Prostate gland (tissue), 2 donors: Measurements from ENCODE around the gene CEACAM4.

Experiments
- POLR2A ChIP-seq: fragments of 450-650 bp; IDR thresholded peaks from one replicate; pipeline ENCODE4 v1.6.1; 2016; ENCODE audit warnings: antibody characterized with exemption, mild to moderate bottlenecking
- POLR2AphosphoS5 ChIP-seq: sonication (generic); formaldehyde crosslinking; IDR thresholded peaks from one replicate; pipeline ENCODE4 v1.6.1; 2017; ENCODE audit warnings: antibody characterized with exemption
- TF ChIP-seq, protein P1 (sequence below), 4 experiments: fragments of 200-600 bp in 2 of 4; fragments of 450-650 bp in 2 of 4; sonication (generic) in 2 of 4; IDR thresholded peaks; 1 replicate in 3 of 4; 2 replicates in 1 of 4; pipeline ENCODE4 v1.5.1; 2016 to 2019; ENCODE audit warnings: antibody characterized with exemption in 4 of 4, mild to moderate bottlenecking in 2 of 4, moderate library complexity in 2 of 4

DNA sequence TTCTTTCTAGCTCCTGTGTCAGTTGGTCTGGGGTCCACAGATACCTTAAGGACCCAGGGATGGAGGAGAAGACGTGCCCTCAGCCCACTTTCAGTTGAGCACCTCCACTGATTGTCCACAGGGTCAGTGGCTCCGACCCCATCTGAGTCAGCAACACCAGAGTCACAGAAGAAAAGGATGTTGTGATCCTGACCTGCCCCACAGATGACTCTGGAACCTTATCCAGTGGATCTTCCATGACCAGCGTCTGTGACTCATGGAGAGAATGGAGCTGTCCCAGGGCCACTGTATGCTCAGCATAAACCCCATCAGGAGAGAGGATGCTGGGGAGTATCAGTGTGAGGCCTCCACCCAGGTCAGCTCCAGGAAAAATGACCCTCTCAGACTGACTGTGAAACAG is 22.0 kb downstream of the CEACAM4 start:
- TF ChIP-seq, protein P1, sequence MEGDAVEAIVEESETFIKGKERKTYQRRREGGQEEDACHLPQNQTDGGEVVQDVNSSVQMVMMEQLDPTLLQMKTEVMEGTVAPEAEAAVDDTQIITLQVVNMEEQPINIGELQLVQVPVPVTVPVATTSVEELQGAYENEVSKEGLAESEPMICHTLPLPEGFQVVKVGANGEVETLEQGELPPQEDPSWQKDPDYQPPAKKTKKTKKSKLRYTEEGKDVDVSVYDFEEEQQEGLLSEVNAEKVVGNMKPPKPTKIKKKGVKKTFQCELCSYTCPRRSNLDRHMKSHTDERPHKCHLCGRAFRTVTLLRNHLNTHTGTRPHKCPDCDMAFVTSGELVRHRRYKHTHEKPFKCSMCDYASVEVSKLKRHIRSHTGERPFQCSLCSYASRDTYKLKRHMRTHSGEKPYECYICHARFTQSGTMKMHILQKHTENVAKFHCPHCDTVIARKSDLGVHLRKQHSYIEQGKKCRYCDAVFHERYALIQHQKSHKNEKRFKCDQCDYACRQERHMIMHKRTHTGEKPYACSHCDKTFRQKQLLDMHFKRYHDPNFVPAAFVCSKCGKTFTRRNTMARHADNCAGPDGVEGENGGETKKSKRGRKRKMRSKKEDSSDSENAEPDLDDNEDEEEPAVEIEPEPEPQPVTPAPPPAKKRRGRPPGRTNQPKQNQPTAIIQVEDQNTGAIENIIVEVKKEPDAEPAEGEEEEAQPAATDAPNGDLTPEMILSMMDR (IDR thresholded peaks at IDR 0.05) = no peak
- no peak for TF ChIP-seq POLR2AphosphoS5
- TF ChIP-seq POLR2A = no peak
